ENCODE measurements around the gene POU1F1. TPM values are rescaled to one million over a fixed set of nuclear protein-coding genes. Genes with fewer than 3 reads are reported as not detected.

Gene POU1F1
- total and polyA plus RNA-seq, 2 of the 4 experiments (the other 2 are of a cell fraction) = not detected

- Histone ChIP-seq H3K9me3 (ENCODE audit: control insufficient read depth, insufficient read depth, low read length) (no peaks in the 10 kb centered on the region), H3K27ac (ENCODE audit: insufficient read depth, low read length) (no peak overlapping the region), H4K8ac (ENCODE audit: low read depth in 2 of 2, low read length in 2 of 2) (no peak overlapping the region), H2BK15ac (ENCODE audit: low read depth, low read length) (no peak overlapping the region), H4K5ac (ENCODE audit: low read depth, low read length) (no peak overlapping the region), H3K4me2 (ENCODE audit: low read depth, low read length) (no peak overlapping the region), H3K4ac (ENCODE audit: low read depth, low read length) (no peak overlapping the region), H3K56ac (ENCODE audit: extremely low read depth, insufficient read depth, low read length) (no peak overlapping the region), H2AK9ac (replicated peaks; ENCODE audit: low read depth, low read length, poor library complexity) (no peak overlapping the region), H2BK5ac (ENCODE audit: low read depth, low read length, poor library complexity, severe bottlenecking) (no peak overlapping the region), H3K4me3 (ENCODE audit: insufficient read depth, low read depth, low read length) (no peak overlapping the region), H3K23ac (ENCODE audit: low read depth, low read length) (no peak overlapping the region), H3K9me1 (ENCODE audit: insufficient read depth, low read length) (no peaks in the 10 kb centered on the region), H3K79me1 (ENCODE audit: low read depth in 1 of 2, low read length in 2 of 2) (no peaks in the 10 kb centered on the region), H2AFZ (replicated peaks; ENCODE audit: low read length, poor library complexity) (no peak overlapping the region), H3K18ac (ENCODE audit: low read depth, low read length) (no peak overlapping the region), H3K27me3 (ENCODE audit: control insufficient read depth, insufficient read depth, low read length) (no peaks in the 10 kb centered on the region), H2BK120ac (ENCODE audit: low read depth, low read length) (no peak overlapping the region), H4K91ac (ENCODE audit: insufficient read depth, low read depth, low read length) (no peak overlapping the region), H2AK5ac (ENCODE audit: low read depth, low read length) (no peak overlapping the region), H4K20me1 (ENCODE audit: insufficient read depth, low read length) (no peaks in the 10 kb centered on the region), H3K36me3 (ENCODE audit: control insufficient read depth, insufficient read depth, low read length) (no peaks in the 10 kb centered on the region), H3K9ac (ENCODE audit: low read depth, low read length) (no peak overlapping the region), H2BK20ac (ENCODE audit: low read depth, low read length) (no peak overlapping the region), H3K4me1 (ENCODE audit: control insufficient read depth, insufficient read depth, low read length) (no peaks in the 10 kb centered on the region), H3K14ac (replicated peaks; ENCODE audit: low read depth, low read length) (no peak overlapping the region)
- WGBS, 2 experiments (ENCODE audit: extremely low coverage in 2 of 2, insufficient read length in 1 of 2) = no CpG with 5 or more reads among the region's 8 CpGs
- no TSS peak for BruUV-seq (replicated peaks)
- POLR2A ChIA-PET (ENCODE audit: unreplicated experiment) = no interaction called here
- CTCF ChIA-PET = no interaction called here
- in situ Hi-C loops (cut with MboI; ENCODE audit: low sequenced_read_pairs) = no loop called here
- DNase-seq (no peak), ATAC-seq (ENCODE audit: low read depth) (no peak)
- no peak for TF ChIP-seq USF2 (IDR thresholded peaks at IDR 0.05; ENCODE audit: low read depth, low read length)
- intact Hi-C loops (cut with micrococcal nuclease) = loop anchor here (10.0 kb wide), 1 partner anchor 493 kb away; no protein-coding TSS in a partner anchor
- dilution Hi-C loops (cut with HindIII; ENCODE audit: low sequenced_read_pairs, unreplicated experiment) = no loop called here
Observed at GRCh38 chr3:87267953-87268645, 8.3 kb downstream of the POU1F1 start.

All from IMR-90 (cell line).